ENCODE results near the gene MSANTD4.
"Not testable (repeated sequence)": the region's sequence is repeated elsewhere in the genome, so short reads cannot be mapped to it uniquely, and the experiment has no call there.

MSANTD4 gene

GRCh38 chr11:106021967-106022794 lies at the start of gene MSANTD4:
Gene MSANTD4 (minus strand): TSS chr11:106022240. CDS start chr11:106010917, 11,323 bp downstream.
- peak; percentile 86 to 93 (median 92) for DNase-seq (ENCODE audit: low read depth in 4 of 4, low spot score in 1 of 4)

GRCh38 chr11:106070606-106071005 lies 48.6 kb upstream of the MSANTD4 start:
- no peak for DNase-seq (ENCODE audit: low read depth in 4 of 4, low spot score in 1 of 4)

- no peak for DNase-seq (ENCODE audit: low read depth in 4 of 4, low spot score in 1 of 4)
These were observed 41.0 kb upstream of the MSANTD4 start for GRCh38 chr11:106063009-106063408.

- DNase-seq (ENCODE audit: low read depth in 4 of 4, low spot score in 1 of 4): no peak
These were observed 40.2 kb upstream of the MSANTD4 start for GRCh38 chr11:106061954-106062949.

- no peak for DNase-seq (ENCODE audit: low read depth in 4 of 4, low spot score in 1 of 4)
These were observed 39.3 kb upstream of the MSANTD4 start for GRCh38 chr11:106061249-106061784.

- DNase-seq (ENCODE audit: low read depth in 4 of 4, low spot score in 1 of 4): no peak
These were observed 37.6 kb upstream of the MSANTD4 start for GRCh38 chr11:106059617-106060016.

GRCh38 chr11:106058377-106058776 lies 36.3 kb upstream of the MSANTD4 start:
- DNase-seq (ENCODE audit: low read depth in 4 of 4, low spot score in 1 of 4): not testable (repeated sequence)

GRCh38 chr11:106051103-106051502 lies 29.1 kb upstream of the MSANTD4 start:
- DNase-seq (ENCODE audit: low read depth in 4 of 4, low spot score in 1 of 4): no peak

- no peak for DNase-seq (ENCODE audit: low read depth in 4 of 4, low spot score in 1 of 4)
These were observed 27.9 kb upstream of the MSANTD4 start for GRCh38 chr11:106049727-106050476.

GRCh38 chr11:106047631-106048030 lies 25.6 kb upstream of the MSANTD4 start:
- no peak for DNase-seq (ENCODE audit: low read depth in 4 of 4, low spot score in 1 of 4)

- DNase-seq (ENCODE audit: low read depth in 4 of 4, low spot score in 1 of 4): no peak
These were observed 21.5 kb upstream of the MSANTD4 start for GRCh38 chr11:106043540-106043939.

GRCh38 chr11:106032861-106033260 lies 10.8 kb upstream of the MSANTD4 start:
- DNase-seq (ENCODE audit: low read depth in 4 of 4, low spot score in 1 of 4): no peak

GRCh38 chr11:106031936-106032335 lies 9.9 kb upstream of the MSANTD4 start:
- DNase-seq (ENCODE audit: low read depth in 4 of 4, low spot score in 1 of 4): no peak

GRCh38 chr11:106031202-106031810 lies 9.3 kb upstream of the MSANTD4 start:
- DNase-seq (ENCODE audit: low read depth in 4 of 4, low spot score in 1 of 4): no peak

- no peak for DNase-seq (ENCODE audit: low read depth in 4 of 4, low spot score in 1 of 4)
These were observed 8.6 kb upstream of the MSANTD4 start for GRCh38 chr11:106030609-106031008.

GRCh38 chr11:106022795-106023275 lies 795 bp upstream of the MSANTD4 start:
- DNase-seq (ENCODE audit: low read depth in 4 of 4, low spot score in 1 of 4): no peak

GRCh38 chr11:106021181-106021966 lies 666 bp downstream of the MSANTD4 start:
- DNase-seq (ENCODE audit: low read depth in 4 of 4, low spot score in 1 of 4): peak in 2 of 4 experiments; percentile 1 to 5

- no peak for DNase-seq (ENCODE audit: low read depth in 4 of 4, low spot score in 1 of 4)
These were observed 4.9 kb downstream of the MSANTD4 start for GRCh38 chr11:106017093-106017492.

GRCh38 chr11:106015066-106015465 lies 7.0 kb downstream of the MSANTD4 start:
- DNase-seq (ENCODE audit: low read depth in 4 of 4, low spot score in 1 of 4): no peak

Measured in stimulated activated CD4-positive, alpha-beta T cell treated with anti-CD3 and anti-CD28 coated beads, Interleukin-1b, Interleukin-23, amount 100 ng/mL, for 24 hours (primary cell).